CD14-positive monocyte (primary cell): Measurements from ENCODE around the gene GZMA. TPM values are rescaled to one million over a fixed set of nuclear protein-coding genes. Genes with fewer than 3 reads are reported as not detected.

Experiments used
- DNase-seq, 3 donors: peaks; one replicate each; pipeline ENCODE4 v3.0.0-alpha.2; 2011 to 2022
- H2AFZ ChIP-seq: 2 replicates; pipeline ENCODE4 v1.6.0; 2012; ENCODE audit warnings: mild to moderate bottlenecking, low read depth, low read length, inconsistent platforms; ENCODE audit not compliant: insufficient read depth, poor library complexity, severe bottlenecking
- H3K27ac ChIP-seq, 2 donors: 1 replicate in 1 of 2; 2 replicates in 1 of 2; pipeline ENCODE4 v1.5.1; 2012 to 2013; ENCODE audit warnings: low read length in 2 of 2, control low read depth in 1 of 2, inconsistent platforms in 1 of 2, low read depth in 1 of 2, mild to moderate bottlenecking in 1 of 2
- H3K27me3 ChIP-seq, 2 donors: one replicate each; pipeline versions ENCODE4 v1.6.0 to v1.6.1; 2011 to 2013; ENCODE audit warnings: low read length in 2 of 2; ENCODE audit not compliant: control insufficient read depth in 2 of 2, insufficient read depth in 2 of 2
- H3K36me3 ChIP-seq, 2 donors: replicated peaks in 1 of 2; 1 replicate in 1 of 2; 2 replicates in 1 of 2; pipeline versions ENCODE4 v1.5.1 to v1.6.1; 2012 to 2013; ENCODE audit warnings: low read length in 2 of 2, control low read depth in 1 of 2, inconsistent platforms in 1 of 2, mild to moderate bottlenecking in 1 of 2; ENCODE audit not compliant: insufficient read depth in 2 of 2, control insufficient read depth in 1 of 2
- H3K4me1 ChIP-seq, 2 donors: 1 replicate in 1 of 2; 2 replicates in 1 of 2; pipeline versions ENCODE4 v1.5.1 to v1.6.1; 2012 to 2013; ENCODE audit warnings: low read length in 2 of 2, control low read depth in 1 of 2, inconsistent platforms in 1 of 2, mild to moderate bottlenecking in 1 of 2, moderate library complexity in 1 of 2; ENCODE audit not compliant: insufficient read depth in 2 of 2, control insufficient read depth in 1 of 2
- H3K4me2 ChIP-seq: replicated peaks from 2 replicates; pipeline ENCODE3; 2012; ENCODE audit warnings: low read length, moderate library complexity, mild to moderate bottlenecking; ENCODE audit not compliant: poor library complexity, severe bottlenecking; ENCODE audit errors: extremely low read depth
- H3K4me3 ChIP-seq, 3 experiments: fragments of 200-600 bp in 1 of 3; sonication (generic) in 1 of 3; replicated peaks in 1 of 3; 1 replicate in 2 of 3; 2 replicates in 1 of 3; pipeline ENCODE4 v1.5.1; 2011 to 2013; ENCODE audit warnings: low read length in 3 of 3, mild to moderate bottlenecking in 3 of 3, control low read depth in 2 of 3, low read depth in 2 of 3, inconsistent platforms in 1 of 3, moderate library complexity in 1 of 3
- H3K79me2 ChIP-seq: 2 replicates; pipeline ENCODE4 v1.6.0; 2012; ENCODE audit warnings: mild to moderate bottlenecking, control low read depth, inconsistent platforms, low read length, moderate library complexity; ENCODE audit not compliant: insufficient read depth
- H3K9ac ChIP-seq: 2 replicates; pipeline ENCODE4 v1.6.0; 2017; ENCODE audit warnings: low read length, mild to moderate bottlenecking; ENCODE audit not compliant: insufficient read depth, poor library complexity, severe bottlenecking
- H3K9me3 ChIP-seq, 2 donors: replicated peaks in 1 of 2; 1 replicate in 1 of 2; 2 replicates in 1 of 2; pipeline versions ENCODE4 v1.5.1 to v1.6.1; 2012 to 2013; ENCODE audit warnings: low read length in 2 of 2, control low read depth in 1 of 2; ENCODE audit not compliant: control insufficient read depth in 1 of 2, insufficient read depth in 1 of 2
- H4K20me1 ChIP-seq: 2 replicates; pipeline ENCODE4 v1.6.0; 2012; ENCODE audit warnings: mild to moderate bottlenecking, low read length, control low read depth, moderate library complexity; ENCODE audit not compliant: insufficient read depth
- H3K27ac Mint-ChIP-seq, 7 donors: one replicate each; pipeline ENCODE4 v1.8.0; 2020; ENCODE audit warnings: mild to moderate bottlenecking in 7 of 7, mixed read lengths in 7 of 7, moderate library complexity in 6 of 7, inconsistent platforms in 2 of 7
- H3K27me3 Mint-ChIP-seq, 3 donors: one replicate each; pipeline ENCODE4 v1.8.0; 2021 to 2022; ENCODE audit warnings: low read depth in 3 of 3, mild to moderate bottlenecking in 3 of 3, mixed read lengths in 3 of 3, moderate library complexity in 3 of 3, inconsistent platforms in 1 of 3
- H3K36me3 Mint-ChIP-seq, 2 donors: one replicate each; pipeline ENCODE4 v1.8.0; 2020; ENCODE audit warnings: mixed read lengths in 2 of 2, inconsistent platforms in 1 of 2, mild to moderate bottlenecking in 1 of 2
- H3K4me1 Mint-ChIP-seq: one replicate; pipeline ENCODE4 v1.8.0; 2020; ENCODE audit warnings: mild to moderate bottlenecking, mixed read lengths
- H3K4me3 Mint-ChIP-seq, 2 donors: one replicate each; pipeline ENCODE4 v1.8.0; 2020; ENCODE audit warnings: mild to moderate bottlenecking in 2 of 2, mixed read lengths in 2 of 2, moderate library complexity in 1 of 2
- H3K9me3 Mint-ChIP-seq, 7 donors: one replicate each; pipeline ENCODE4 v1.8.0; 2020 to 2022; ENCODE audit warnings: mixed read lengths in 7 of 7, mild to moderate bottlenecking in 6 of 7, moderate library complexity in 6 of 7, inconsistent platforms in 2 of 7
- CTCF ChIP-seq: fragments of 200-600 bp; IDR thresholded peaks from one replicate; pipeline ENCODE4 v1.8.0; 2022; ENCODE audit warnings: antibody characterized with exemption, mild to moderate bottlenecking
- WGBS: methylation state at CpG from one replicate; pipeline ENCODE4 v1.1.5; 2013; ENCODE audit warnings: missing lambda C conversion rate; ENCODE audit not compliant: insufficient coverage; 5-methylcytosine and 5-hydroxymethylcytosine counted together
- intact Hi-C, 2 donors: fragments of 100-400 bp; cut with micrococcal nuclease; formaldehyde crosslinking; loops; one replicate each; pipeline versions ENCODE4 v1.15.0 to v1.15.1; 2023
- polyA plus RNA-seq, 3 donors: library from polyadenylated mRNA; depleted of rRNA in 1 of 3; unstranded in 2 of 3; stranded (reverse) in 1 of 3; fragments of 300-500 nt in 2 of 3; fragments of >200 nt in 1 of 3; fragmentation: Illumina TruSeq in 2 of 3; gene quantifications; 1 replicate in 2 of 3; 2 replicates in 1 of 3; pipeline ENCODE4 v1.2.3, GENCODE V29; 2012 to 2021

The GZMA gene
- polyA plus RNA-seq, 3 donors = 2.3 to 2.6 TPM; not detected in 1

GRCh38 chr5:55146080-55146479, 43.6 kb downstream of the GZMA start:
- H3K9me3 Mint-ChIP-seq = no peaks in the 10 kb centered on the region

GRCh38 chr5:55146543-55147151, 44.2 kb downstream of the GZMA start:
- WGBS = 0% methylated on average over 7 of the region's 11 CpGs
- no peaks in the 10 kb centered on the region for H3K9me3 Mint-ChIP-seq

More at GRCh38 chr5:55146080-55146479, 43.6 kb downstream of the GZMA start:
- H3K27ac Mint-ChIP-seq = no peak overlapping the region
- Histone ChIP-seq H3K36me3 (no peaks in the 10 kb centered on the region), H3K27ac (no peak overlapping the region), H3K4me2 (no peak overlapping the region), H3K9me3 (no peaks in the 10 kb centered on the region), H3K4me1 (no peaks in the 10 kb centered on the region), H3K27me3 (peaks cover 0 to 6% of the 10 kb centered on the region in 2 donors), H4K20me1 (no peaks in the 10 kb centered on the region), H3K4me3 (no peak overlapping the region), H2AFZ (no peak overlapping the region), H3K9ac (no peak overlapping the region), H3K79me2 (no peaks in the 10 kb centered on the region)
- H3K4me1 Mint-ChIP-seq = peaks cover 3% of the 10 kb centered on the region
- intact Hi-C loops = loop anchor here in 1 of 2 donors (5.0 kb wide), 1 partner anchor 629 kb away; the partner anchor contains the start of gene SNX18
- H3K27me3 Mint-ChIP-seq = peaks cover 4 to 16% (median 13%) of the 10 kb centered on the region in 3 donors
- DNase-seq = no peak
- no peak overlapping the region for H3K4me3 Mint-ChIP-seq
- no peak for TF ChIP-seq CTCF
- WGBS = 94% methylated on average over 4 of the region's 8 CpGs
- no peaks in the 10 kb centered on the region for H3K36me3 Mint-ChIP-seq

More at GRCh38 chr5:55146543-55147151, 44.2 kb downstream of the GZMA start:
- TF ChIP-seq CTCF = peak; percentile 90
- intact Hi-C loops = loop anchor here in 1 of 2 donors (5.0 kb wide), 1 partner anchor 629 kb away; the partner anchor contains the start of gene SNX18
- H3K27ac Mint-ChIP-seq = no peak overlapping the region
- peaks cover 4 to 16% (median 13%) of the 10 kb centered on the region in 3 donors for H3K27me3 Mint-ChIP-seq
- Histone ChIP-seq H3K27ac (no peak overlapping the region), H3K9me3 (no peaks in the 10 kb centered on the region), H3K4me3 (no peak overlapping the region), H3K4me1 (no peaks in the 10 kb centered on the region), H3K36me3 (no peaks in the 10 kb centered on the region), H3K9ac (no peak overlapping the region), H2AFZ (no peak overlapping the region), H4K20me1 (no peaks in the 10 kb centered on the region), H3K4me2 (no peak overlapping the region), H3K79me2 (no peaks in the 10 kb centered on the region), H3K27me3 (peaks cover 0 to 6% of the 10 kb centered on the region in 2 donors)
- no peak overlapping the region for H3K4me3 Mint-ChIP-seq
- H3K4me1 Mint-ChIP-seq = peaks cover 3% of the 10 kb centered on the region
- DNase-seq = peak; percentile 60 to 74 (median 72)
- H3K36me3 Mint-ChIP-seq = no peaks in the 10 kb centered on the region
